Islet precursor cell (in vitro differentiated cells): ENCODE measurements around the gene C11orf86.
A peak's percentile ranks its signal among the peaks of the same experiment; 100 is the strongest.
"Not testable (repeated sequence)": the region's sequence is repeated elsewhere in the genome, so short reads cannot be mapped to it uniquely, and the experiment has no call there.

Experiments
- DNase-seq: peaks from one replicate; pipeline ENCODE4 v3.0.0-alpha.2; 2018

C11orf86 gene

GRCh38 chr11:66967670-66968425 is 7.3 kb upstream of the C11orf86 start:
- no peak for DNase-seq

DNA sequence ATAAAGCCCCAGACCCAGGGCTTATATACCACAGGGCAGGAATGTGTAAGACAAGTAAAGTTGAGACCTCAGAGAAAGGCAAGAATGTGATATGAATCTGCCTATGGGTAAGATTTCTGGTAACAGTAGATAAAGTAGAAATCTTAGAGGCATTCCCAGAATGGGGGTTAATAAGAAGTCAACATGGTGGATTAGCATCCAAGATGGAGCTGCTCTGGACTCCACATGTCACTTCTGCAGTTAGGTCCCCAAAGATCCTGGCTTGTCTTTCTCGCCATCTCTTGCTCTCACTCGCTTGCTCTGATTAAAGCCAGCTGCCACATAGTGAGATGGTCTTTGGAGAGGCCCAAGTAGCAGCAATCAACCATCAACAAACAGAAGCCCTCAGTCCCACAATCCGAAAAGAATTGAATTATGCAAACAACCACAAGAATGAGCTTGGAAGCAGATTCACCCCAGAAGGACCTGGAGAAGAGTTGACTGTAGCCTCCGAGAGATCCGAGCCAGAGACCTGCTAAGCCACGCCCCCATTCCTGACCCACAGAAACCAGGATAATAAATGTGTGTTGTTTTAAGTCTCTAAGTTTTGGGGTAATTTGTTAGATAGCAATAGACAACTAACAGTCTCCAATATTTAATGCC is 5.4 kb upstream of the C11orf86 start:
- no peak for DNase-seq

DNA sequence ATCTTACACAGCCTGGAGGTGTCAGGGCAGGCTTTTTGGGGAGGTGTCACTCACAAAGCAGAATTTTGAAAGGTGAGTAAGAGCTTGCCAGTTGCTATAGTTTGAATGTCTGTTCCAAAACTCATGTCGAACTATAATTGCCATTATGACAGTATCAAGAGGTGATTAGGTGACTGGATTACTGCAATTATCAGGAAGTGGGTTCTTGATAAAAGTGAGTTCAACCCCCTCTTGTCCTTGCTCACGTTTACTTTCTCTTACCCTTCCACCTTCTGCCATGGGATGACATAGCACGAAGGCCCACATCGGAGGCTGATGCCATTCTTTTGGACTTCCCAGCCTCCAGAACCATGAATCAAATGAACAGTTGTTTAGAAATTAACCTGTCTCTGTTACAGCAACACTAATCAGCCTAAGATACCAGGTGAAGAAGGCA is 4.7 kb upstream of the C11orf86 start:
- no peak for DNase-seq

DNA sequence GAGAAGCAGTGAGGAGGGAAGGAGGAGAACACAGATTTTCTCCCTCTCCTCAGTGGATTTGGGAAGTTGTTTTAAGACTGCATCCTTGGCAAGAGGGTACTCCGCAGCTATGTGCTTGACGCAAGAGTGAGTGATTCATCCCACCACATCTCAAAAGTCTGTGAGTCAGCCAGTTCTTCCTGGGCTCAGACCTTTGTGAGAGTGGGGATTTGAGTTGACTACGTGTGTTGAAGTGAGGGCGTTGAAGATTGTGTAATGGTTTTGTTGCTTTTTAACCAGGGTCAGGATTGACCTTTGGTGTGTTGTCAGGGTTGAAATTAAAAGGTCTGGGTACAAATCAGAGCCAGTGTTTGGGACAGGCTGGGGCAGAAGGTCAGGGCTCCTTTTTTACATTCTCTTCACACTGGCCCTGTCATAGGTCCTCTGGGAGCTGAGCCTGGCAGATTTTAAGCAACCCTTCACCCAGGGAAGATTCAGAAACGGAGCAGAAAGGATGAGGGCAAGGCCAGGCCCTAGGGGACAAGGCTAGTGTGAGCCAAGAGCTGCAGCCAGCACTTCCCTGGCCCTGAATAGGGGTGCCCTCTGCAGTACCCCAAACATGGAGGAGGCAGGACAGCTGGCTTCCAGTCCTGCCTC is 4.2 kb upstream of the C11orf86 start:
- DNase-seq: peak; percentile 74

- DNase-seq: no peak
Observed at GRCh38 chr11:66971488-66971887, 3.6 kb upstream of the C11orf86 start.

DNA sequence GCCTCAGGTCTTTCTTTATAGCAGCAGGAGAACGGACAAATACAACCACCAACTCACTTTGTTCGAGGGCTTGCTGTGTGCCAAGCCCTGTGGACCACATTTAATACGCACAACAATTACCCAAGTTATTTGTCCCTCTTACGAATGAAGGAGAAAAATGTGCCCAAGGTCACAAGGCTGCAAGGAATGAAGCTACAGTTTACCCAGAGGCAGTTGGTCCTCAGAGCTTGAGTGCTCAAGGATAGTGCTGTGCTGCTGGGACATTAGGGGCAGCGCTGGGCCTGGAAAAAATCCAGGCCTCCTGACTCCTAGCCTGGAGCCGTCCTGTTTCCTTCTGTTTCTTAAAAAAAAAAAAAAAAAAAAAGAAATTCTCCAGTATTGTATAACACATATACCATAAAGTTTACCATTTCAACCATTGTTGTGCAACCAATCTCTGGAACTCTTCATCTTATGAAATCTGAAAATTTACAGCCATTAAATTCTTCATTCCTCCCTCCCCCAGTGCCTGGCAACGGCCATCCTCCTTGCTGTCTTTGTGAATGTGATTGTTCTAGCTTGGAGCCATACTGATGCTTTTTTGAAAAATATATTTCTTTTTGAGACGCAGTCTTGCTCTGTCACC is 1.0 kb upstream of the C11orf86 start:
- DNase-seq: no peak

DNA sequence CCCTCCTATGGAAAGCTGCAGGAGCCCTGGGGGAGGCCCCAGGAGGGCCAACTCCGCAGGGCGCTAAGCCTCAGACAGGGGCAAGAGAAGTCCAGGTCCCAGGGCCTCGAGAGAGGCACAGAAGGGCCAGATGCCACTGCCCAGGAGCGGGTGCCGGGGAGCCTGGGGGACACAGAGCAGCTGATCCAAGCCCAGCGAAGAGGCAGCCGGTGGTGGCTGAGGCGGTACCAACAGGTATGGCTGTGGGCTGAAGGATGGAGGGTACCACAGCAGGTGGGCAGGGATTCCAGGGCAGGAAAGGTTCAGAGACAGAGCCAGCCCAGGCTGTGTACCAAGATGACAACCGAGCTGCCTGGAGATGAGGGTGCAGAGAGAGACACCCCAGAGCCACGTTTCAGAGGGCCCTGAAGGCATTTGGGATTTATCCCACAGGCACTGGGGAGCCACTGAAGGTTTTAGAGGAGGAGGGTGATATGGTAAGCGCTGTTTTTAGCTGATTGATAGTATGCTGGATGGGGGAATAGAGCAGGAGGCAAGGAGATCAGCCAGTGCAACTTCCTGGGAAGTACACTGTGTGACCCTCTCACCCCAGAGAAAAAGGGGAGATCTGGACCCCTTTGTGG is 412 bp downstream of the C11orf86 start:
- no peak for DNase-seq

GRCh38 chr11:66976028-66976467 is 944 bp downstream of the C11orf86 start:
- DNase-seq: peak; percentile 81

GRCh38 chr11:66976925-66977324 is 1.8 kb downstream of the C11orf86 start:
- no peak for DNase-seq

GRCh38 chr11:66978229-66978628 is 3.1 kb downstream of the C11orf86 start:
- no peak for DNase-seq

GRCh38 chr11:66978717-66979116 is 3.6 kb downstream of the C11orf86 start:
- DNase-seq: no peak

DNA sequence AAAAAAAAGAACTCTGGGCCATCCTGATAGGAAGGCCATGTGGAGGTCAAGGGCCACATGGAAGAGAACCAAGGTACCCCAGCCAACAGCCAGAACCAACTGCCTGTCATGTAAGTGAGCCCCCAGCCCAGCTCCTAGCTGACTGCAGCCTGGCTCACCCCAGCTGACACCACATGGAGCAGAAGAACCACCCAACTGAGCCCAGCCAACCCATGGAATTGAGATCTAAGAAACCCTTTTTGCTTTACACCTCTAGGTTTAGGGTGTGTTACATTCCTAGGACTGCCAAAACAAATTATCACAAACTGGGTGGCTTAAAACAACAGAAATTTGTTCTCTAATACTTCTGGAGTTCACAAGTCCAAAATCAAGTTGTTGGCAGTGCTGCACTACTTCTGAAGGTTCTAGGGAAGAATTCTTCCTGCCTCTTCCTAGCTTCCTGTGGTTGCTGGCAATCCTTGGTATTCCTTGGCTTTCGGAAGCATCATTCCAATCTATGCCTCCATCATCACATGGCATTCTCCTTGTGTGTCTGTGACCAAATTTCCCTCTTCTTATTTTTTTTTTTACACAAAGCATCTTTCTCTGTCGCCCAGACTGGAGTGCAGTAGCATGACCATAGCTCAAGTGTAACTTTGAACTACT is 4.4 kb downstream of the C11orf86 start:
- DNase-seq: no peak

GRCh38 chr11:66981976-66982578 is 7.0 kb downstream of the C11orf86 start:
- DNase-seq: no peak

- no peak for DNase-seq
Observed at GRCh38 chr11:66983275-66983924, 8.3 kb downstream of the C11orf86 start.

- no peak for DNase-seq
Observed at GRCh38 chr11:66985508-66986177, 10.5 kb downstream of the C11orf86 start.

DNA sequence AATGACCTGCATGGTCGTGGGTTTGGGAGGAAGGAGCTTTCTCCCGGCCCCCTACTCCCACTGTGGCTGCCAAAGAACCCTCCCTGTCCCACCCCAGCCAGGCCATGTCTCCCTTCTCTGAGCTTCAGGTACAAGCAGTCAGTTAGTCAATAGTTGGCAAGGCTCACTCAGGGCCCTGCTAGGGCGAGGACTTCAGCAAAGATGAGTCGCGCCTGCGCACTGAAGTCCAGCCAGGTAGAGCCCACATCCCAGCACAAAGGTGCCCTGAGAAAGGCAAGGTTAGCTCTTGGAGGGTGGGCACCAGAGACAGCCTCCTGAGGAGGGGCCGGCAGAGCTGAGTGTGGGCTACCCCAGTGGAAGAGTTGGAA is 11.1 kb downstream of the C11orf86 start:
- no peak for DNase-seq

- no peak for DNase-seq
Observed at GRCh38 chr11:66987158-66987620, 12.1 kb downstream of the C11orf86 start.

DNA sequence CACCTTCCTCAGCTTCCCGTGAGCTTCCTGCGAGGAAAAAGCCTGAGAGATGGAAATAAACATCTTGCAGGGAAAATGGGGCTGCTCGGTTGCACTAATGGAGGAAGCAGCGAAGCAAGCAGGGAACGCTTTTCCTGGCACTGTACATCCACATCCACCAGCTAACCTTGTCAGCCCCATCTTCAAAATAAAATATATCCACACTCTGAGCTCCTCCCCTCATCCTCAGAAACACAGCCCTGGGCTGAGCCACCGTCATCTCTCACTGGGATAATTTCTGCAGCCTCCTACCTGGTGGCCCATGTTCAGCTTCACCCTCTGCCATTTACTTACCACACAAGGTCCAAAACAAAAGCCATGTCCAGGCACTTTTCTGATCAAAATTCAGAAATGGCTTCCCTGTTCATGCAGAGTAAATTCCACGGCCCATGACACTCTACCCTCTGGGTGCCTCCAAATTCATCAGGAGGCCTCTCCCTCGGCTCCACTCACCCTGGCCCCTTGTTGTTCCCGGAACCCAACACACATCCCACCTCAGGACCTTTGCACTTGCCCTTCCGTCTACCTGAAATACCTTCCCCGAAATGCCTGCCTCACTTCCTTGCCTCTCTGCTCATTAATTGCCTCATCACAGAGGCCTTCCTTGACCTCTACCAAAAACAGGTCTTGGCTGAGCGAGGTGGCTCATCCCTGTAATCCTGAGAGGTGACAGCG is 13.0 kb downstream of the C11orf86 start:
- no peak for DNase-seq

GRCh38 chr11:66988741-66989140 is 13.6 kb downstream of the C11orf86 start:
- DNase-seq: not testable (repeated sequence)

DNA sequence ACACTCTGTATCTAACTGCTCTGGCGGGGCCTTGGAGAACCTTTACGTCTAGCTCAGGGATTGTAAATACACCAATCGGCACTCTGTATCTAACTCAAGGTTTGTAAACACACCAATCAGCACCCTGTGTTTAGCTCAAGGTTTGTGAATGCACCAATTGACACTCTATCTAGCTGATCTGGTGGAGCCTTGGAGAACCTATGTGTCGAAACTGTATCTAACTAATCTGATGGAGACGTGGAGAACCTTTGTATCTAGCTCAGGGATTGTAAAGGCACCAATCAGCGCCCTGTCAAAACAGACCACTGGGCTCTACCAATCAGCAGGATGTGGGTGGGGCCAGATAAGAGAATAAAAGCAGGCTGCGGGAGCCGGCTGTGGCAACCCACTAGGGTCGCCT is 14.3 kb downstream of the C11orf86 start:
- not testable (repeated sequence) for DNase-seq
